Activated CD4-positive, alpha-beta memory T cell treated with anti-CD3 and anti-CD28 coated beads, Interleukin-2, amount 10 ng/mL, durations not matched to agents 7 days and 5 days (primary cell): ENCODE data around the gene CHCHD6. TPM values are rescaled to one million over a fixed set of nuclear protein-coding genes. Genes with fewer than 3 reads are reported as not detected.

Source experiments
- CTCF ChIA-PET: fragments of 350-600 bp; sonication (Branson Sonifier 250); formaldehyde crosslinking; loops from one replicate; lab custom pipeline; 2021; ENCODE audit warnings: antibody characterized with exemption, inconsistent platforms; lab: Charles Lee
- POLR2A ChIA-PET: fragments of 350-600 bp; sonication (Branson Sonifier 250); formaldehyde crosslinking; loops from one replicate; lab custom pipeline; 2021; ENCODE audit warnings: antibody characterized with exemption; lab: Charles Lee
- DNase-seq: peaks from one replicate; pipeline ENCODE4 v3.0.0-alpha.2; 2020
- H3K27ac Mint-ChIP-seq: one replicate; pipeline ENCODE4 v1.8.0; 2021; ENCODE audit warnings: mild to moderate bottlenecking, mixed read lengths
- H3K27me3 Mint-ChIP-seq: one replicate; pipeline ENCODE4 v1.8.0; 2021; ENCODE audit warnings: mixed read lengths
- H3K36me3 Mint-ChIP-seq: one replicate; pipeline ENCODE4 v1.8.0; 2021; ENCODE audit warnings: low read depth, mixed read lengths
- H3K4me1 Mint-ChIP-seq: one replicate; pipeline ENCODE4 v1.8.0; 2021; ENCODE audit warnings: mixed read lengths
- H3K4me3 Mint-ChIP-seq: one replicate; pipeline ENCODE4 v1.8.0; 2021; ENCODE audit warnings: mild to moderate bottlenecking, mixed read lengths
- H3K9me3 Mint-ChIP-seq: one replicate; pipeline ENCODE4 v1.8.0; 2021; ENCODE audit warnings: mixed read lengths
- total RNA-seq, 2 experiments: library from RNA; stranded (reverse); gene quantifications; one replicate each; pipeline ENCODE4 v1.2.3, GENCODE V29; 2021

CHCHD6 gene
- total RNA-seq, 2 experiments from 2014 or later = 4.0 to 4.1 TPM

- CTCF ChIA-PET = interaction anchor here (1.0 to 1.6 kb wide), 3 partner anchors 12 to 59 kb away, joined by 4 to 6 read pairs (median 4); partner anchors contain the start of gene PLXNA1
- Mint-ChIP-seq H3K4me1 (peaks cover 28% of the 10 kb centered on the region), H3K9me3 (no peaks in the 10 kb centered on the region), H3K36me3 (no peaks in the 10 kb centered on the region), H3K27ac (no peak overlapping the region), H3K4me3 (no peak overlapping the region), H3K27me3 (peaks cover 1% of the 10 kb centered on the region)
- POLR2A ChIA-PET = interaction anchor here (2.8 kb wide), 1 partner anchor 13 kb away, joined by 10 read pairs; no protein-coding TSS in a partner anchor
- no peak for DNase-seq
Observed at GRCh38 chr3:126923895-126924294, 219.9 kb downstream of the CHCHD6 start.

GRCh38 chr3:126924458-126924857 lies 220.4 kb downstream of the CHCHD6 start:
- H3K4me1 Mint-ChIP-seq = peaks cover 28% of the 10 kb centered on the region
- ChIA-PET CTCF (interaction anchor here (1.0 to 1.6 kb wide), 3 partner anchors 13 to 58 kb away, joined by 4 to 6 read pairs (median 4); partner anchors contain the start of gene PLXNA1), POLR2A (interaction anchor here (2.8 kb wide), 1 partner anchor 13 kb away, joined by 10 read pairs; no protein-coding TSS in a partner anchor)
- no peak for DNase-seq
- H3K27me3 Mint-ChIP-seq = peaks cover 1% of the 10 kb centered on the region
- H3K27ac Mint-ChIP-seq = no peak overlapping the region
- H3K4me3 Mint-ChIP-seq = no peak overlapping the region
- H3K36me3 Mint-ChIP-seq = no peaks in the 10 kb centered on the region
- no peaks in the 10 kb centered on the region for H3K9me3 Mint-ChIP-seq

- Mint-ChIP-seq H3K9me3 (no peaks in the 10 kb centered on the region), H3K4me1 (peaks cover 29% of the 10 kb centered on the region), H3K27ac (no peak overlapping the region), H3K36me3 (no peaks in the 10 kb centered on the region), H3K4me3 (no peak overlapping the region), H3K27me3 (no peaks in the 10 kb centered on the region)
- ChIA-PET CTCF (no interaction called here), POLR2A (interaction anchor here (2.8 kb wide), 1 partner anchor 14 kb away, joined by 10 read pairs; no protein-coding TSS in a partner anchor)
- DNase-seq = no peak
Observed at GRCh38 chr3:126925411-126926171, 221.6 kb downstream of the CHCHD6 start.

GRCh38 chr3:126926684-126927400 lies 222.8 kb downstream of the CHCHD6 start:
- H3K27me3 Mint-ChIP-seq = no peaks in the 10 kb centered on the region

GRCh38 chr3:126927401-126927750 lies 223.3 kb downstream of the CHCHD6 start:
- ChIA-PET CTCF (no interaction called here), POLR2A (no interaction called here)
- H3K9me3 Mint-ChIP-seq = no peaks in the 10 kb centered on the region
- H3K36me3 Mint-ChIP-seq = no peaks in the 10 kb centered on the region
- H3K27ac Mint-ChIP-seq = no peak overlapping the region
- no peak overlapping the region for H3K4me3 Mint-ChIP-seq
- H3K27me3 Mint-ChIP-seq = no peaks in the 10 kb centered on the region
- no peak for DNase-seq
- H3K4me1 Mint-ChIP-seq = peaks cover 33% of the 10 kb centered on the region

More at GRCh38 chr3:126926684-126927400, 222.8 kb downstream of the CHCHD6 start:
- Mint-ChIP-seq H3K4me1 (peaks cover 34% of the 10 kb centered on the region), H3K9me3 (no peaks in the 10 kb centered on the region), H3K27ac (no peak overlapping the region), H3K36me3 (no peaks in the 10 kb centered on the region), H3K4me3 (no peak overlapping the region)
- DNase-seq = no peak
- CTCF ChIA-PET = no interaction called here
- POLR2A ChIA-PET = no interaction called here

GRCh38 chr3:126927846-126928245 lies 223.8 kb downstream of the CHCHD6 start:
- Mint-ChIP-seq H3K4me1 (peaks cover 29% of the 10 kb centered on the region), H3K36me3 (no peaks in the 10 kb centered on the region), H3K27ac (no peak overlapping the region), H3K4me3 (no peak overlapping the region), H3K9me3 (no peaks in the 10 kb centered on the region), H3K27me3 (no peaks in the 10 kb centered on the region)
- no peak for DNase-seq
- ChIA-PET POLR2A (no interaction called here), CTCF (no interaction called here)

GRCh38 chr3:126928921-126929474 lies 225.0 kb downstream of the CHCHD6 start:
- DNase-seq = no peak
- no peaks in the 10 kb centered on the region for H3K27me3 Mint-ChIP-seq
- no peak overlapping the region for H3K4me3 Mint-ChIP-seq
- no peak overlapping the region for H3K27ac Mint-ChIP-seq
- no peaks in the 10 kb centered on the region for H3K9me3 Mint-ChIP-seq
- H3K4me1 Mint-ChIP-seq = peaks cover 17% of the 10 kb centered on the region
- CTCF ChIA-PET = no interaction called here
- POLR2A ChIA-PET = no interaction called here
- no peaks in the 10 kb centered on the region for H3K36me3 Mint-ChIP-seq

GRCh38 chr3:126930936-126931600 lies 227.0 kb downstream of the CHCHD6 start:
- Mint-ChIP-seq H3K4me3 (no peak overlapping the region), H3K27me3 (no peaks in the 10 kb centered on the region), H3K9me3 (no peaks in the 10 kb centered on the region), H3K4me1 (peaks cover 8% of the 10 kb centered on the region), H3K27ac (no peak overlapping the region), H3K36me3 (no peaks in the 10 kb centered on the region)
- ChIA-PET POLR2A (no interaction called here), CTCF (no interaction called here)
- no peak for DNase-seq

- ChIA-PET POLR2A (no interaction called here), CTCF (no interaction called here)
- H3K9me3 Mint-ChIP-seq = no peaks in the 10 kb centered on the region
- no peak overlapping the region for H3K27ac Mint-ChIP-seq
- H3K4me1 Mint-ChIP-seq = peaks cover 11% of the 10 kb centered on the region
- H3K27me3 Mint-ChIP-seq = no peaks in the 10 kb centered on the region
- H3K36me3 Mint-ChIP-seq = no peaks in the 10 kb centered on the region
- no peak for DNase-seq
- H3K4me3 Mint-ChIP-seq = no peak overlapping the region
Observed at GRCh38 chr3:126931806-126932187, 227.8 kb downstream of the CHCHD6 start.

GRCh38 chr3:126932188-126932931 lies 228.3 kb downstream of the CHCHD6 start:
- POLR2A ChIA-PET = no interaction called here
- Mint-ChIP-seq H3K27ac (no peak overlapping the region), H3K4me1 (peaks cover 13% of the 10 kb centered on the region), H3K36me3 (no peaks in the 10 kb centered on the region), H3K27me3 (no peaks in the 10 kb centered on the region), H3K9me3 (no peaks in the 10 kb centered on the region), H3K4me3 (no peak overlapping the region)
- DNase-seq = no peak
- CTCF ChIA-PET = no interaction called here

- no peaks in the 10 kb centered on the region for H3K36me3 Mint-ChIP-seq
- no peak overlapping the region for H3K27ac Mint-ChIP-seq
- peaks cover 13% of the 10 kb centered on the region for H3K4me1 Mint-ChIP-seq
- ChIA-PET POLR2A (no interaction called here), CTCF (interaction anchor here (0.8 kb wide), 1 partner anchor 182 kb away, joined by 3 read pairs; no protein-coding TSS in a partner anchor)
- H3K9me3 Mint-ChIP-seq = no peaks in the 10 kb centered on the region
- no peak overlapping the region for H3K4me3 Mint-ChIP-seq
- H3K27me3 Mint-ChIP-seq = no peaks in the 10 kb centered on the region
- DNase-seq = no peak
Observed at GRCh38 chr3:126934031-126934531, 230.0 kb downstream of the CHCHD6 start.

- H3K27ac Mint-ChIP-seq = no peak overlapping the region
- ChIA-PET CTCF (no interaction called here), POLR2A (no interaction called here)
- H3K4me3 Mint-ChIP-seq = no peak overlapping the region
- no peaks in the 10 kb centered on the region for H3K27me3 Mint-ChIP-seq
- no peaks in the 10 kb centered on the region for H3K9me3 Mint-ChIP-seq
- no peaks in the 10 kb centered on the region for H3K36me3 Mint-ChIP-seq
- H3K4me1 Mint-ChIP-seq = peaks cover 13% of the 10 kb centered on the region
- DNase-seq = no peak
Observed at GRCh38 chr3:126934991-126935390, 231.0 kb downstream of the CHCHD6 start.
